ENCODE measurements around the gene PLK5.

Gene PLK5

GRCh38 chr19:1522061-1522460, 1.8 kb upstream of the PLK5 start:
- no peak overlapping the region for H3K27ac ChIP-seq (ENCODE audit: low read depth, low read length)
- no peak overlapping the region for H3K4me3 ChIP-seq (ENCODE audit: low read depth, low read length)
- no peak overlapping the region for H3K9ac ChIP-seq (ENCODE audit: low read length)
- H3K9me3 ChIP-seq (ENCODE audit: control insufficient read depth, insufficient read depth, low read depth, low read length): no peaks in the 10 kb centered on the region
- peaks cover 72% of the 10 kb centered on the region for H3K27me3 ChIP-seq (ENCODE audit: control insufficient read depth, insufficient read depth, low read length)
- peaks cover 4% of the 10 kb centered on the region; the same call in 1 of the 2 replicates for H3K4me1 ChIP-seq (ENCODE audit: control insufficient read depth, insufficient read depth, low read length)
- H3K36me3 ChIP-seq (ENCODE audit: control insufficient read depth, insufficient read depth, low read length): no peaks in the 10 kb centered on the region

GRCh38 chr19:1522838-1523237, 1.0 kb upstream of the PLK5 start:
- Histone ChIP-seq H3K27ac (ENCODE audit: low read depth, low read length) (no peak overlapping the region), H3K27me3 (ENCODE audit: control insufficient read depth, insufficient read depth, low read length) (peaks cover 80% of the 10 kb centered on the region), H3K36me3 (ENCODE audit: control insufficient read depth, insufficient read depth, low read length) (no peaks in the 10 kb centered on the region), H3K9ac (ENCODE audit: low read length) (no peak overlapping the region), H3K9me3 (ENCODE audit: control insufficient read depth, insufficient read depth, low read depth, low read length) (no peaks in the 10 kb centered on the region), H3K4me1 (ENCODE audit: control insufficient read depth, insufficient read depth, low read length) (peaks cover 4% of the 10 kb centered on the region; the same call in 1 of the 2 replicates), H3K4me3 (ENCODE audit: low read depth, low read length) (no peak overlapping the region)

GRCh38 chr19:1524287-1524971, 552 bp downstream of the PLK5 start:
- no peaks in the 10 kb centered on the region for H3K9me3 ChIP-seq (ENCODE audit: control insufficient read depth, insufficient read depth, low read depth, low read length)
- H3K27ac ChIP-seq (ENCODE audit: low read depth, low read length): no peak overlapping the region
- no peaks in the 10 kb centered on the region for H3K36me3 ChIP-seq (ENCODE audit: control insufficient read depth, insufficient read depth, low read length)
- H3K27me3 ChIP-seq (ENCODE audit: control insufficient read depth, insufficient read depth, low read length): peaks cover 80% of the 10 kb centered on the region
- H3K4me3 ChIP-seq (ENCODE audit: low read depth, low read length): peak overlapping the region; percentile 48
- H3K4me1 ChIP-seq (ENCODE audit: control insufficient read depth, insufficient read depth, low read length): peaks cover 4% of the 10 kb centered on the region; the same call in 1 of the 2 replicates
- no peak overlapping the region for H3K9ac ChIP-seq (ENCODE audit: low read length)

GRCh38 chr19:1524972-1525325, 1.1 kb downstream of the PLK5 start:
- Histone ChIP-seq H3K27me3 (ENCODE audit: control insufficient read depth, insufficient read depth, low read length) (peaks cover 81% of the 10 kb centered on the region), H3K9ac (ENCODE audit: low read length) (no peak overlapping the region), H3K27ac (ENCODE audit: low read depth, low read length) (no peak overlapping the region), H3K4me1 (ENCODE audit: control insufficient read depth, insufficient read depth, low read length) (peaks cover 4% of the 10 kb centered on the region; the same call in 1 of the 2 replicates), H3K4me3 (ENCODE audit: low read depth, low read length) (no peak overlapping the region), H3K9me3 (ENCODE audit: control insufficient read depth, insufficient read depth, low read depth, low read length) (no peaks in the 10 kb centered on the region), H3K36me3 (ENCODE audit: control insufficient read depth, insufficient read depth, low read length) (no peaks in the 10 kb centered on the region)

- Histone ChIP-seq H3K9ac (ENCODE audit: low read length) (no peak overlapping the region), H3K9me3 (ENCODE audit: control insufficient read depth, insufficient read depth, low read depth, low read length) (no peaks in the 10 kb centered on the region), H3K4me1 (ENCODE audit: control insufficient read depth, insufficient read depth, low read length) (peaks cover 4% of the 10 kb centered on the region; the same call in 1 of the 2 replicates), H3K27ac (ENCODE audit: low read depth, low read length) (no peak overlapping the region), H3K36me3 (ENCODE audit: control insufficient read depth, insufficient read depth, low read length) (no peaks in the 10 kb centered on the region), H3K4me3 (ENCODE audit: low read depth, low read length) (no peak overlapping the region), H3K27me3 (ENCODE audit: control insufficient read depth, insufficient read depth, low read length) (peaks cover 80% of the 10 kb centered on the region)
These were observed 1.5 kb downstream of the PLK5 start for GRCh38 chr19:1525343-1525742.

GRCh38 chr19:1526066-1526778, 2.3 kb downstream of the PLK5 start:
- Histone ChIP-seq H3K27ac (ENCODE audit: low read depth, low read length) (no peak overlapping the region), H3K9ac (ENCODE audit: low read length) (no peak overlapping the region), H3K4me3 (ENCODE audit: low read depth, low read length) (no peak overlapping the region), H3K9me3 (ENCODE audit: control insufficient read depth, insufficient read depth, low read depth, low read length) (no peaks in the 10 kb centered on the region), H3K27me3 (ENCODE audit: control insufficient read depth, insufficient read depth, low read length) (peaks cover 79% of the 10 kb centered on the region), H3K36me3 (ENCODE audit: control insufficient read depth, insufficient read depth, low read length) (no peaks in the 10 kb centered on the region), H3K4me1 (ENCODE audit: control insufficient read depth, insufficient read depth, low read length) (peaks cover 4% of the 10 kb centered on the region; the same call in 1 of the 2 replicates)

- no peak overlapping the region for H3K9ac ChIP-seq (ENCODE audit: low read length)
- no peak overlapping the region for H3K4me3 ChIP-seq (ENCODE audit: low read depth, low read length)
- no peak overlapping the region for H3K27ac ChIP-seq (ENCODE audit: low read depth, low read length)
- no peaks in the 10 kb centered on the region for H3K36me3 ChIP-seq (ENCODE audit: control insufficient read depth, insufficient read depth, low read length)
- peaks cover 78% of the 10 kb centered on the region for H3K27me3 ChIP-seq (ENCODE audit: control insufficient read depth, insufficient read depth, low read length)
- H3K9me3 ChIP-seq (ENCODE audit: control insufficient read depth, insufficient read depth, low read depth, low read length): no peaks in the 10 kb centered on the region
- H3K4me1 ChIP-seq (ENCODE audit: control insufficient read depth, insufficient read depth, low read length): peaks cover 4% of the 10 kb centered on the region; the same call in 1 of the 2 replicates
These were observed 3.2 kb downstream of the PLK5 start for GRCh38 chr19:1526979-1527649.

GRCh38 chr19:1527650-1528309, 3.9 kb downstream of the PLK5 start:
- Histone ChIP-seq H3K4me1 (ENCODE audit: control insufficient read depth, insufficient read depth, low read length) (peaks cover 4% of the 10 kb centered on the region; the same call in 1 of the 2 replicates), H3K27me3 (ENCODE audit: control insufficient read depth, insufficient read depth, low read length) (peaks cover 71% of the 10 kb centered on the region), H3K4me3 (ENCODE audit: low read depth, low read length) (no peak overlapping the region), H3K9ac (ENCODE audit: low read length) (no peak overlapping the region), H3K9me3 (ENCODE audit: control insufficient read depth, insufficient read depth, low read depth, low read length) (no peaks in the 10 kb centered on the region), H3K36me3 (ENCODE audit: control insufficient read depth, insufficient read depth, low read length) (no peaks in the 10 kb centered on the region), H3K27ac (ENCODE audit: low read depth, low read length) (no peak overlapping the region)

GRCh38 chr19:1528596-1529429, 4.9 kb downstream of the PLK5 start:
- no peak overlapping the region for H3K4me3 ChIP-seq (ENCODE audit: low read depth, low read length)
- no peak overlapping the region for H3K9ac ChIP-seq (ENCODE audit: low read length)
- no peak overlapping the region for H3K27ac ChIP-seq (ENCODE audit: low read depth, low read length)
- no peaks in the 10 kb centered on the region for H3K36me3 ChIP-seq (ENCODE audit: control insufficient read depth, insufficient read depth, low read length)
- H3K4me1 ChIP-seq (ENCODE audit: control insufficient read depth, insufficient read depth, low read length): peaks cover 4% of the 10 kb centered on the region; the same call in 1 of the 2 replicates
- no peaks in the 10 kb centered on the region for H3K9me3 ChIP-seq (ENCODE audit: control insufficient read depth, insufficient read depth, low read depth, low read length)
- H3K27me3 ChIP-seq (ENCODE audit: control insufficient read depth, insufficient read depth, low read length): peaks cover 62% of the 10 kb centered on the region

GRCh38 chr19:1529430-1529816, 5.5 kb downstream of the PLK5 start:
- Histone ChIP-seq H3K9ac (ENCODE audit: low read length) (no peak overlapping the region), H3K4me1 (ENCODE audit: control insufficient read depth, insufficient read depth, low read length) (peaks cover 2% of the 10 kb centered on the region; the same call in 1 of the 2 replicates), H3K9me3 (ENCODE audit: control insufficient read depth, insufficient read depth, low read depth, low read length) (no peaks in the 10 kb centered on the region), H3K4me3 (ENCODE audit: low read depth, low read length) (no peak overlapping the region), H3K36me3 (ENCODE audit: control insufficient read depth, insufficient read depth, low read length) (no peaks in the 10 kb centered on the region), H3K27me3 (ENCODE audit: control insufficient read depth, insufficient read depth, low read length) (peaks cover 56% of the 10 kb centered on the region), H3K27ac (ENCODE audit: low read depth, low read length) (no peak overlapping the region)

Data from HUES6 (cell line).